ENCODE measurements around the gene MRPL24. TPM values are rescaled to one million over a fixed set of nuclear protein-coding genes. Genes with fewer than 3 reads are reported as not detected.

Gene MRPL24
- total RNA-seq, 1 donor from 2014 or later: 25.1 TPM

GRCh38 chr1:156727926-156728598 is 12.8 kb downstream of the MRPL24 start, which contains the start of gene METTL25B:
Gene METTL25B (plus strand): TSS chr1:156728469. CDS start chr1:156729105, 636 bp downstream.
- Mint-ChIP-seq H3K27ac (ENCODE audit: unreplicated experiment) (peak within 1 kb of the TSS; percentile 94), H3K4me3 (ENCODE audit: unreplicated experiment) (no peak within 1 kb of the TSS)
- DNase-seq: peak; percentile 84

DNA sequence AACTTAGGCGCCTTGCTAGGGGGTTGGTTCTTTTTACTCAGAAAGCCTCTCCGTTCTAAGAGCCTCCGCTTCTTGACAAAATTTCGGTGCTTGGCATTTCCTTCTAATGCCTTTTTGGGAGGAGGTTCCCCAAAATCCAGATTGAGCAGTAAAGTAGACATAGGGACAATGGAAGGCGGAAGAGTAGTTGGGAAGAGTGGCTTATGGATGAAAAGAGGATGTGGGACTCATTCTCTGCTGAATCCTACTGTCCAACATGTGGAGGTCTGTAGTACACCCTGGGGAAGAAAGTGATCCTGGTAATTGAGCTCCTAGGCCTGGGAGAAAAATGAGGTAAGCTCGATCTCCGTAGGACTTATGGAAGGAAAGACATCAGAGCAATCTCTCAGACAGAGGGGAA is 13.4 kb downstream of the MRPL24 start:
- Mint-ChIP-seq H3K4me3 (ENCODE audit: unreplicated experiment) (no peak overlapping the region), H3K27me3 (ENCODE audit: unreplicated experiment) (peaks cover 12% of the 10 kb centered on the region), H3K36me3 (ENCODE audit: unreplicated experiment) (no peaks in the 10 kb centered on the region), H3K27ac (ENCODE audit: unreplicated experiment) (peak overlapping the region; percentile 94), H3K9me3 (ENCODE audit: unreplicated experiment) (peaks cover 10% of the 10 kb centered on the region), H3K4me1 (ENCODE audit: low read depth, unreplicated experiment) (peaks cover 11% of the 10 kb centered on the region)
- no peak for DNase-seq
- TF ChIP-seq CTCF (IDR thresholded peaks at IDR 0.05; ENCODE audit: partially characterized antibody, unreplicated experiment): no peak

More at GRCh38 chr1:156727926-156728598, 12.8 kb downstream of the MRPL24 start, which contains the start of gene METTL25B:
- Mint-ChIP-seq H3K9me3 (ENCODE audit: unreplicated experiment) (peaks cover 10% of the 10 kb centered on the region), H3K27me3 (ENCODE audit: unreplicated experiment) (peaks cover 12% of the 10 kb centered on the region), H3K36me3 (ENCODE audit: unreplicated experiment) (no peaks in the 10 kb centered on the region), H3K4me1 (ENCODE audit: low read depth, unreplicated experiment) (peaks cover 11% of the 10 kb centered on the region)
- TF ChIP-seq CTCF (IDR thresholded peaks at IDR 0.05; ENCODE audit: partially characterized antibody, unreplicated experiment): no peak

DNA sequence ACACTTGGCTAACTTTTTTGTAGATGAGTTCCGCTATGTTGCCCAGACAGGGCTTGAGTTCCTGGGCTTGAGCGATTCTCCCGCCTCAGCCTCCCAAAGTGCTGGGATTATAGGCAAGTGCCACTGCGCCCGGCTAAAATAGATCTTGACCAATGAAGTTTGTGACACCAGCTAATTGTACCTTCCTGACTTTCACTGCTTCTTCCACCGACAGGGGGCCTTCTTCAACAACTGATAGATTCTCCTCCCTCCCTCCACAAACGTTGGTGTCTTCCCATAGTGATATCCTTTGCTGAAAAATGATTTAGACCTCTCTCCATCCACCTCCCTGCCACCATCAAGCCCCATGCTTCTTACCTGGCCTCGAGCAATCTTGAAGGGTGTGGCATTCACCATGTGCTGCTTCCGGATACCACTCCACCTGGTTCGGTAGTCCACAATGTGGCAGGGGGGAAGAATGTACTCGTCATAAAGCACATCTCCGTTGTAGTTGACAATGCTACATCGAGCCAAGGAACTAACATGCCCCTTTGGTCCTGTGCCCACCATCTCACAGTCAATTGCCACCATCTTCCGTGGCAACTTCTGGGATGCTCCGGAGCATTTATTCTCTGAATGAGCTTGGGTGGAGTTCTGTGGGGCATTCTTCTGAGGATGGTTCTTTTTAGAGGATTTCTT is 14.2 kb downstream of the MRPL24 start:
- no peak overlapping the region for H3K27ac Mint-ChIP-seq (ENCODE audit: unreplicated experiment)
- peak; percentile 34 for TF ChIP-seq CTCF (IDR thresholded peaks at IDR 0.05; ENCODE audit: partially characterized antibody, unreplicated experiment)
- H3K36me3 Mint-ChIP-seq (ENCODE audit: unreplicated experiment): no peaks in the 10 kb centered on the region
- DNase-seq: peak; percentile 52
- peaks cover 12% of the 10 kb centered on the region for H3K27me3 Mint-ChIP-seq (ENCODE audit: unreplicated experiment)
- H3K4me3 Mint-ChIP-seq (ENCODE audit: unreplicated experiment): no peak overlapping the region
- H3K4me1 Mint-ChIP-seq (ENCODE audit: low read depth, unreplicated experiment): peaks cover 11% of the 10 kb centered on the region
- peaks cover 10% of the 10 kb centered on the region for H3K9me3 Mint-ChIP-seq (ENCODE audit: unreplicated experiment)

- peak; percentile 86 for TF ChIP-seq CTCF (IDR thresholded peaks at IDR 0.05; ENCODE audit: partially characterized antibody, unreplicated experiment)
- H3K4me3 Mint-ChIP-seq (ENCODE audit: unreplicated experiment): no peak overlapping the region
These were observed 15.1 kb downstream of the MRPL24 start for GRCh38 chr1:156725683-156726280.

More at GRCh38 chr1:156725683-156726280, 15.1 kb downstream of the MRPL24 start:
- Mint-ChIP-seq H3K36me3 (ENCODE audit: unreplicated experiment) (no peaks in the 10 kb centered on the region), H3K27ac (ENCODE audit: unreplicated experiment) (no peak overlapping the region), H3K4me1 (ENCODE audit: low read depth, unreplicated experiment) (peaks cover 11% of the 10 kb centered on the region), H3K9me3 (ENCODE audit: unreplicated experiment) (peaks cover 10% of the 10 kb centered on the region), H3K27me3 (ENCODE audit: unreplicated experiment) (peaks cover 12% of the 10 kb centered on the region)
- DNase-seq: peak; percentile 90

Data from glutamatergic neuron (in vitro differentiated cells).